A204.1 (cell line): ENCODE results near the gene COL1A2.

ENCODE experiments used
- FAIRE-seq: peaks from 2 replicates; lab custom pipeline; 2012; peaks lifted over from hg19 to GRCh38; lab: Jason Lieb, UNC

Gene COL1A2

DNA sequence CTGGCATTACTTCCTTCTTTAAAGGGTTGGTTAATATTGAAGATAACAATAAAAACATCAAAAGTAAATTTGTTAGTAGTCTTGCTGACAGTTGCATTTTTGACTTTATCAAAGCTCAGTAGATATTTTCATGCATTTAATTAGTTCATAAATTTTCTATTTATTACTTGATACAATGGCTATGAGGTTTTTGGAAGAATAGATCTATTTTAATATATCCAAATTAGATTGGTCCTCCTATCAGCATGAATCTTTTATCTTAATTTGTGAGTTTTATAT lies 16.4 kb downstream of the COL1A2 start:
- no peak for FAIRE-seq

DNA sequence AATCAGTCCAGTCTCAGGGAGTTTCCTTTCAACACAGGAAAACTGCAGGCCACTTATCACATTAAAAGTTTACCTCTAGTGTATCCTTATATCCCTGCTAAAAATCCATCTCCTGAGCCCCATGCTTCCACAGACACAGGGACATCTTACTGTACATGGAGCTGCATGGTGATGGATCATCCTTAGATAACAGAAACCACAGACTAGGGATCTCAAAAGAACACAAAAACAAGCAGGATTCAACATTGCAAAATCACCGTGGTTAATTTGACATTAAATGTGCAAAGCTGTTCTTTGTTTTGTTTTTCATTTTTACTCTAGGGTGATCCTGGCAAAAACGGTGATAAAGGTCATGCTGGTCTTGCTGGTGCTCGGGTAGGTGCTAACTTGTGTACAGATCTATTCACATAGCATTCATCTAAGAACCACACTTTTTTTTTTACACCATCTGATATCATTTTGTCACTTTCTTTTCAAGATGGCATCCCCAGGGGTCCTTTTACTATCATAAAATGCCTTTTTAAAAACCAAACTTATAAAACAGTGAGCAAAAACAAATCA lies 18.1 kb downstream of the COL1A2 start:
- FAIRE-seq, result no peak

DNA sequence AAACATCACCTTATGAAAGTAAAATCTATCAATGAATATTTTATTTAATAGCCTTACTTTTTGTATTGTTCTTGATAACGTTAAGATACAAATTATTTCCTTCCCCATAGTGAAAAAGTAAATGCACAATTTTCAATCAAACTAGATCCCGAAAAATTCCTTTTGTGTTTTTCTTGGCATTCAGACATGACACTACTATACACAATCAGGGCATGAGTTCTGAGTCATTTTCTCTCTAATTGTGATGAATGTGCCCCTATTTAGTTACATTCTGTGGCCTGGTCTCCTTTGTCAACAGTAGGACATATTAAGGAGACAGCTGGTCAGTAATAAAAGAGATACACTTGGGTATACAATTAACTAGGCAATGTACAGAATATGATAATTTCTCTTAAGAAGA lies 19.8 kb downstream of the COL1A2 start:
- FAIRE-seq, result no peak

DNA sequence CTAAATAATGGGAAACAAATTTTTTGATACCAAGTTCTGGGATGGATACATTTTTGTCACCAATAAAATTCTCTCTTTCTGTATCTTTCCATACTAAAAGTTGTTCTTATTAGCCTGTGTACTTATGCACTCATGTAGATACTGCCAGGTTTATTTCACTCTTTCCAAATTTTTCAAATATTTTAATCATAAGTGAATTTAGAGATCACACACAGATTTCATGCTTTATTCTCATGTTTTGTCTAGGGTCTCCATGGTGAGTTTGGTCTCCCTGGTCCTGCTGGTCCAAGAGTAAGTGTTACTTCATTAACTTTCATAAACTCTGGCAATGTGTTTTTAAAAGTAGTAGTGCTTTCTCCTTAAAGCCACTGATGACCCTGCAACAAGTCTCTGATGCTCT lies 20.3 kb downstream of the COL1A2 start:
- no peak for FAIRE-seq

DNA sequence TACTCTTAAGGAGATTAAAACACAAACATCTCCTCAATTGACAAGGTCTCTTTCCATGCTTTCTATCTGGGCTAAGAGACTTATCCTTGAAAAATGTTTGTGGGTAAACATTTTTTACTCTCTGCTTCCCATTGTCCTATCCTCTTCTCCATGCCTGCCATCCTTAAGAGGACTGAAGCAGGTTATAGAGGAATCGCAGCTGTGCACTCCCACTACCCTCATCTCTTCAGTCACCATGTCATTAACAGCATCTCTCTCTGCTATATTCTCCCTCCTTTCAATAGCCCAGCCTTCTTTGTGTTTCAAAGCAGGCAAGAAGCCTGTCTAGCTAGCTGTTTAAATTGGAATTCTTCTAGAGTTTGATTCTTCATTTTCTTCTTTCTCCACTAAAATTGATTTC lies 22.6 kb downstream of the COL1A2 start:
- no peak for FAIRE-seq

DNA sequence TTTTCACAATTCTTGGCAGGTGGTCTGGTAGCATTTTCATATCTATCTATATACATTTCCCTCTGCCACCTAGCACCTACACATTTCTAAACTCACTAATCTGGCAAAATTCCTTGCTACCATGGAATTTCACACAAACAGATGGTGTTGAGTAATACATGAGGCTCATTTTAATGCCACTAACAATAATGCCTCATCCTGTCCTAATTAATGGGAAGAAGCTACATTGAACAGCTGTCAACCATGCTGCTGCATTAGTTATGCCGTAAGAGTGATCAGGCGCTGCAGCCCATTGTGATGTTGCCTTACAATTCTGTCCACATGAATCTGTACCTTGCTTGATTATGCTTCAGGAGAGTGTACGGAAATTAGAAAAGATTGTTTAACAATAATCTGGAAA lies 23.2 kb downstream of the COL1A2 start:
- no peak for FAIRE-seq

DNA sequence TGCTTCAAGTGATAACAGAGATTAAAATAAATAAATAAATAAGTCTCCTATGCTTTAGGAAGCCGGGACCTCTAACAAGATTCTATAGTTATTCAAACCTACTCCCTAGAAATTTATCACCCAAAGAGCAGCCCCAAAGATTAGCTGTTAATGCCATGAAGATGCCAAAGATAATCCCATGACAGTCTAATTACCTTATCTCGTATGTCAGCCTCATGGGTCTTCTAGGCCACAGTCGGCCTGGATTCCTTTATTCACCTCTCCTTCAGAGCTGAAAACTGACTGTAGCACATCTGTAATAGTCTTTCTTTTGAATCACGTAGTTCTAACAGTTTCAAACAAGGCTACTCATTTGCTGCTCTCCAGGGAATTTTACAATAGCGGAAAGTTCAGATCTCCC lies 24.2 kb downstream of the COL1A2 start:
- no peak for FAIRE-seq

DNA sequence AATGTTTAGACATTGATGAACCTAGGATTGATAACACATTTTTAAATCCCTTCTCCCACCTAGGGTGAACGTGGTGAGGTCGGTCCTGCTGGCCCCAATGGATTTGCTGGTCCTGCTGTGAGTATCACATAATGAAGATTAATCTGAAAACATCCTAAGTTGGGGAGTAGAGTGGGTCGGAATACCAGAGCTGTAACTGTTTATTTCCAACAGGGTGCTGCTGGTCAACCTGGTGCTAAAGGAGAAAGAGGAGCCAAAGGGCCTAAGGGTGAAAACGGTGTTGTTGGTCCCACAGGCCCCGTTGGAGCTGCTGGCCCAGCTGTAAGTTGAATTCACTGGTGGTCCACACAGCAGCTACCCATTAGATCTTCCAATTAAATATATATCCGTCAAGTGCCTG lies 25.6 kb downstream of the COL1A2 start:
- no peak for FAIRE-seq

DNA sequence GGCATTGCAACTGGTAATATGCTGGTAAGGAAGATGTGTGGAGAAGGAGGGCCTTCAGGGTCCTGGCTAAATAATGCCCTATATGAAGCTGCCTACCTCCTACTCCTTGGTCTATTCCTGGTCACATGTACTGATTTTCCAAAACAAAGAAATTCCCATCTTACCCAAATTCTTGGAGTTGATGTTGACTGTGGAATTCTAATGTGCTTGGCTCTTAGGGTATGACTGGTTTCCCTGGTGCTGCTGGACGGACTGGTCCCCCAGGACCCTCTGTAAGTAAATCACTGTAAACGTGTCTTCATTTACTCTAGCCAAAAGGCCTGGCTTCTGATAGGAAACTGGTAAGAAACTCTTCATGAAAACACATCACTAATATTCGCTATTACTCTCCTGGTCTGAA lies 27.0 kb downstream of the COL1A2 start:
- FAIRE-seq, result no peak

DNA sequence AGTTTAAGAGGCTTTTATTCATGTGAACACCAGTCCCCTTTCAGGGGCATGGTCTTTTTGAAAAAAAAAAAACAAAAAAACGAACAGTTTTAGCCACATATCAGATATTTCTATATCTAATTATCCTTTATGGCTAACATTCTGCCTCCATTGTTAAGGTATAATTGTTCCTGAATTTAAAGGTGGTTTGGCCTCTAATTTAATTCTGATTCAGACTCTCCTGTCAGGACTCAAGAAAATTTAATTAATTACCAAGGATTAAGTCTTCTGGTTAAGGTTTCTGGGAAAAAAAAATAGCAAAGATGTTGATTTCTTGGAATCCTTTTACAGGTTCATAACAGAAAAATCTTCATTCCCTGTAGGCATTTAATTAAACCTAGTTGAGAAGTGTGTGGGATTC lies 27.4 kb downstream of the COL1A2 start:
- FAIRE-seq, result no peak

DNA sequence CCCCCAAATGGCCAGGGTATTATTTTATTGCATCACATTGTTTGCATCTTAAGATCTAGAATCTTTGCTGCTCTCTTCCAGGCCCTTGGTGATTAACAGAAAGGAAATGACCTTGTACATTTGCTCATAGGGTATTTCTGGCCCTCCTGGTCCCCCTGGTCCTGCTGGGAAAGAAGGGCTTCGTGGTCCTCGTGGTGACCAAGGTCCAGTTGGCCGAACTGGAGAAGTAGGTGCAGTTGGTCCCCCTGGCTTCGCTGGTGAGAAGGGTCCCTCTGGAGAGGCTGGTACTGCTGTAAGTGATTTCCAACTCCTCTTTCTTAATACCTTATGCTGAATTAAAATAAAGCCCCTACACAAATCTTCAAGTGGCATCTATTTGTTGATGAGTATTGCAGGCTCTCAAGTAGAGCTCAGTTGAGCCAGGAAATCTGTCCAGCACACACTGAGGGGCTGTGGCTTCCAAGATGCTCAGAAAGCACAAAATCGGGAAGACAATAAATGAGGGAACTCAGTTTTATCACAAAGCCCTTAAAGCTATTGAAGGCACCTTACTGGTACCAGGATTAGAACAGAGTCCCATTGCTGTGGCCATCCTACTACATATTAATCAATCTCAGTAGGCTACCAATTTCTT lies 28.2 kb downstream of the COL1A2 start:
- no peak for FAIRE-seq

DNA sequence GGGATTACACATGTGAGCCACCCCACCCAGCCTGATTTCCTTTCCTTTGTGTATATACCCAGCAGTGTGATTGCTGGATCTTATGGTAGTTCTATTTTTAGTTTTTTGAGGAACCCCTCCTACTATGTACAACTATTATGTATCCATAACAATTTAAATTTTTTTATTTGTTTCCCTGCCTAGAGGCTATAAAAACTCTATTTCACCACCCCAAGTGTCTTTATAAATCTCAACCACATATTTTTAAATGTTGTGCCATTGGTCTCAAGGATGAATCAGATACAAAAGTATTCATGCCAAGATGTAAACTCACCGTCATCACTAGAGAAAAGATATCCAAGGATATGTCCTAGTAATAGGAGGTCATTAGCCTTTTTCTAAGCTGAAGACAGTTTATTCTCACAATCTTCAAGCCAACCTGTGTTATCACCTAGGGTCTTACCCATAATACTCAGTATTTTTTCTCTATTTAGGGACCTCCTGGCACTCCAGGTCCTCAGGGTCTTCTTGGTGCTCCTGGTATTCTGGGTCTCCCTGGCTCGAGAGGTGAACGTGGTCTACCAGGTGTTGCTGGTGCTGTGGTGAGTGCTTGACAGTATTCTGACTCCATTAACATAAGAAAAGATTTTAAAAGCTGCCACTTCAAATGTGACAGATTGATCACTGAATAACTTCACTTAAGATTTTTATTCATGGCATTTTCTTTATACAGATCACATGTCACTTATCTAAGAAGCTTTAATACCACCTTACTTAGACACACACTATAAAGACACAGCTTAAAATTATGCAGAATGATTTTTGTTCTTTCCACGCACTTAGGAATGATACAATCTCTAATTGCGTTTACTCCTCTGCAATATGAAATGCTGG lies 29.4 kb downstream of the COL1A2 start:
- FAIRE-seq, result no peak

DNA sequence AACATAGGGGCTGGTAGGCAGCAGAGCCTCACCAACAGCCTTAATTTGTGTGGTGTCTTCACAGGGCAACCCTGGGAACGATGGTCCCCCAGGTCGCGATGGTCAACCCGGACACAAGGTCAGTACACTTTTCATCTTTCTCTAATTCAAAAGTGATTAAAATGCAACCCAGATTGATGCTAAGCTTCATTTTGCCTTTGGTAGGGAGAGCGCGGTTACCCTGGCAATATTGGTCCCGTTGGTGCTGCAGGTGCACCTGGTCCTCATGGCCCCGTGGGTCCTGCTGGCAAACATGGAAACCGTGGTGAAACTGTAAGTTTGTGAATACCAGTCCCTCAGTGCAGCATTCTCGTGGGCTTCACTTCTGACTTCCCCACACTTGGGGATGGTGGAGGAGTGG lies 30.9 kb downstream of the COL1A2 start:
- FAIRE-seq, result no peak

DNA sequence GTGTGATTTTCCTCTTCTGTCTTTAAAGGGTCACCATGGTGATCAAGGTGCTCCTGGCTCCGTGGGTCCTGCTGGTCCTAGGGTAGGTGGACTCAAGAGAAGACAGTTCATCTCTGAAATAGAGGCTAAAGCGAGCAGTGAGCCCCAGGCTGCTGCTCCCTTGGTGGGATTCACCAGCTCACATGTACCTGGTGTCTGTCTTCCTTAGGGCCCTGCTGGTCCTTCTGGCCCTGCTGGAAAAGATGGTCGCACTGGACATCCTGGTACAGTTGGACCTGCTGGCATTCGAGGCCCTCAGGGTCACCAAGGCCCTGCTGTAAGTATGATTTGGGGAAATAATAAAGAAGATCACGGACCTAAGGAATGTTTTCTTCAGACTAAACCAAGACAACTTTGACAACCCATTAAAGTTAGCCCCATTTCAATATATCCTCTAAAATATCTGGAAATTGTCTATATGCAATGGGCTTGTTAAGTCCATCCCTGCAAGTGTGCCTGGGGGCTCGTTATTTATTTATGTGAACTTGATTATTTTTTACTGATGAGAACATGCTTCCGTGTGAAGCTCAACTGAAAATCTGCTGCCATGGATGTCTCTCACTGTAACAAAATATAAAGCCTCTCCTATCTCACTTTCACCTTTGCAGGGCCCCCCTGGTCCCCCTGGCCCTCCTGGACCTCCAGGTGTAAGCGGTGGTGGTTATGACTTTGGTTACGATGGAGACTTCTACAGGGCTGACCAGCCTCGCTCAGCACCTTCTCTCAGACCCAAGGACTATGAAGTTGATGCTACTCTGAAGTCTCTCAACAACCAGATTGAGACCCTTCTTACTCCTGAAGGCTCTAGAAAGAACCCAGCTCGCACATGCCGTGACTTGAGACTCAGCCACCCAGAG lies 32.5 kb downstream of the COL1A2 start:
- FAIRE-seq, result no peak

DNA sequence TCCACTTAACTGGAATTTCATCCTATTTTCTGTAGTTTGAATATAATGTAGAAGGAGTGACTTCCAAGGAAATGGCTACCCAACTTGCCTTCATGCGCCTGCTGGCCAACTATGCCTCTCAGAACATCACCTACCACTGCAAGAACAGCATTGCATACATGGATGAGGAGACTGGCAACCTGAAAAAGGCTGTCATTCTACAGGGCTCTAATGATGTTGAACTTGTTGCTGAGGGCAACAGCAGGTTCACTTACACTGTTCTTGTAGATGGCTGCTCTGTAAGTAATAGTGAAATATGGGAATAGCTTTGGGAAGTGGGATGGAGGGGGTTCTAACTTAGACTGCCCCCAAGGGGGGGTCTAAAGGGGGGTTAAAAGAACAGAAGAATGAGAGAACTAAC lies 34.5 kb downstream of the COL1A2 start:
- no peak for FAIRE-seq

DNA sequence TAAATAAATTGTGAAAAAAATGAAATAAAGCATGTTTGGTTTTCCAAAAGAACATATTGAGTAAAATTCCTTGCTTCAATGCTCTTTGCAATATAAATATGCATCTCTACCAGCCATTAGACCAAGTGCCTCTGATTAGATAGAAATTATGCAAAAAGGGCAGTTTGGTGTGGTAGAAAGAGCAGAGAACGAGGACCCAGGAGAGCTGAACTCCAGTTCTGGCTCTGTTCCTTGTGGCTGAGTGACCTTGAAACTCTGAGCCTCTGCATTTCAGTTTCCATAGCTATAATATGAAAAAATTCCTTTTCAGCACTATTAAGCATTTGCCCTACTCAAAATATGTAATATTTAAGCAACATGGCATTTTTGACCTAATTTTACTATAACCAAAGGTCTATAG lies 36.5 kb downstream of the COL1A2 start:
- FAIRE-seq, result no peak

DNA sequence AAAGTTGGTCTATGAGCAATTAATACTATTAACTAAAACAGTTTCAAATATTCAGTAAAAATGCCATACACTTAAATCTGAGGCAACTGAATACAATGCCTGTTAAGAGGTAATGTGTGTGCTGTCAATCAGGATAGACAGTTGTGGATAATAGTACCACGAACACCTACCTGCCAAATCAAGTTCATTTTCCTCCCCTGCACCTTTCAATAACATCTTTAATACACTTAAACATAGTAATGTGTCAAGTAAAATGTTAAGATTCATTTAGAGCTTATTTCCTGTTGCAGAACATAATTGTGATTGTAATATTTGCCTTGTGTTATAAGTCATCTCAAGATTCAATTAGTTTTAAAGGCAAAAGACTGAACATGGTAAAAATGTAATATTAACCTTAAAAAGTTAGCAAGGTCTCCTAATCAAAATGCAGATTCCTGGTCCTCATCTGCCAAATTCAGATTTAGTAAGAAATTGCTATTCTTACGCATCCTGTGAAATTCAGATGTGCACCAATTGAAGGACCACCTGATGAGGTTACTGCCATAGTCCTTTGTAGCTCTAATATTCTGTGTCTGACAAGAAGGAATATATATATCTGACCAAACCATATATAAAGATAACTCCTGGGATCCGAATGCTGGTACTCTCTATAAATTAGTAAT lies 37.1 kb downstream of the COL1A2 start:
- no peak for FAIRE-seq

DNA sequence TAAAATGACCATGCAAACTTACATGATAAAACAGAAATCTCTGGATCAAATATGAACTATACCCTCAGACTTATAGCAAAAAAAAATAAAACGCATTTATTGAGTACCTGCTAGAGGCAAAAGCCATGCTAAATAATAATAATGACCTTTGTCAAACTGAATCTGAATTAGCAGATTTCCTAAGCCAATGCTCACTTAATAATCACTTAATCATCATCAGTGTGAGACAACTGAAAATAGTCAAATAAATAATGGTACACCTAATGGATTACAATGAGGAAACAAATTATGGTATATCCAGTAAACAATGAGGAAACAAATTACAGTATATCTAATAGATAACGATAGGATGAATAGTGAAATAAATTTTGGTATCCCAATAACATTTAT lies 37.6 kb downstream of the COL1A2 start:
- FAIRE-seq, result no peak

DNA sequence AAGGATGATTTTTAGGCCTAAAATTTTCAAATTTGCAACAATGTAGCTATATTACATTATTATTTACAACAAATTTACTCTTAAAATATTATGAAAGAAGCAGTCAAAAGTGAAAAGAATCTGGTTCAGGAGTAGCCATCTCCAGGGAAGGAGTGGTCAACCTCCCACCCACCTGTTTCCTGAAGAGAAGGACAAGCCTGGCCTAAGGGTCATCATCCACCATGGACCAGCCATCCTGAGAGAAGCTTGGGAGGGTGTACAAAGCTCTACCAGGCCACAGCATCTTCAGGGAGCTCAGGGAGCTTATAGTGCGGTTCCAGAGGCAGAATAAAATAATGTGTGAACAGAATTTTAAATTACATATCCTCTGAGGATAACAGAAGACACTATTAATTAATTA lies 38.1 kb downstream of the COL1A2 start:
- FAIRE-seq, result no peak

DNA sequence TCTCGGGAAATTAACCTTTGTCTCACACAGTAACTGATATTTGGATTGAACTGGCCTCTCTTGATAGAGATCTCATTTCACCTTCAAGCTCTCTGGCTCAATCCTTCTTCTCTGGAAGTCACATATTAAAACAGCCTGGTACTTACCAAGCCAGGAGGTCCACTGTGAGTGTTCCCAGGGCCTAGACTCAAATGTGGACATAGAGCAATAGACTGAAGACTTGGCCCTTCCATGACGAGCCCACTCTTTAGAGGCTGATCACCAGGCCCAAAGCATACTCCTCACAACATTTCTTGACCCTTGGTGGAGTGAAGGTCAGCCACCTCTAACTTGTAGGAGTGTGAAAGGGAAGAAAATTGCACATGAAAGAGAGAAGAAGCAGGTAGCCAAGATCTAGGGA lies 38.5 kb downstream of the COL1A2 start:
- no peak for FAIRE-seq

DNA sequence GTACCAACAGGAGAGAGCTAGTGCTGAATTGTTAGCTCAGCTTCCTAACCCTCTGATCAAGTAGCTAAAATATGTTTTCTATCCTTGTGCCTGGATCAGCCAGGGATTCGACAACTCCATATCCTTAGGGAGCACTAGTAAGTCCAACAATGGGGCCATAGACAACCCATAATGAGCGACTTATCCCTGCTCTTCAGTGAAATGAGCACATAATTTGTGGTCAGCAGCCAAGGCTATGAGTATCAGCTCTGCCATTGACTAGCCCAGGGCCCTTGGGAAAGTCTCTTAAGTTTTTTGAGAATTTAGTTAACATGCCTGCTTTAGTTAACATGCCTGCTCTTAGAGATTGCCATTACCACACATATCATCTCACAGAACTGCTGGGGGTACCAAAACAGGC lies 39.3 kb downstream of the COL1A2 start:
- no peak for FAIRE-seq

DNA sequence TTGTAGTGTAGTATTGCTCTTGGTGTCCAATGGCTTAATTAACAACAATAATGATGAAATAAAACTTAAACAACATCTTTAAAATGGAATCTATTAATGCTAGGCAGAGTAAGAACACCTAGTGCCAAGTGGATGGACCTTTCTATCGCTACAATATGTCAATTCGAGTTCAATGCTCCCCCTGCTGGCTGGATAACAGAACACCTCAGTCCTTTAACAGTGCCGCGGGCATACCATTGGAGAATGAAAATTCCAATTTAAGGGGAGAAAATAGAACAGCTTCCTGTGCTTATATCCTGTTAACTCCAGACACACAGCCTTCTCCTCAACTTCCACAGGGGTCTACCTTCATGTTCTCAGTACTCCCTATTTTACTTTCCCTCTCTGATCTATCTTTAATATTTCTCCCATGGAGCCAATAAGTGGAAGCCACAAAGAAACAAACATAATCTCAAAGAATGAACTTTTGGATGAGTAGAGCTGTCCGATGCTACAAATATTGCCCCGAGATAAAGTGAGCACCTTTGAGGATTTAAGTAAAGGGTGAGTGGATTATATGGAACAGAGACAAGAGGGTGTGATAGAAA lies 41.4 kb downstream of the COL1A2 start:
- FAIRE-seq, result peak; percentile 97
